Prostate gland (tissue), 2 donors: ENCODE data around the gene MAD1L1. TPM values are rescaled to one million over a fixed set of nuclear protein-coding genes. Genes with fewer than 3 reads are reported as not detected.

Experiments used
- DNase-seq: peaks from one replicate; pipeline ENCODE4 v3.0.0-alpha.2; 2019; ENCODE audit warnings: low spot score
- H3K27ac ChIP-seq, 2 donors: fragments of 200-600 bp; sonication (generic); 2 replicates each; pipeline ENCODE4 v1.5.1; 2017 to 2019
- H3K27me3 ChIP-seq: fragments of 200-600 bp; sonication (generic); replicated peaks from 2 replicates; pipeline ENCODE4 v1.5.1; 2019; ENCODE audit not compliant: insufficient read depth
- H3K36me3 ChIP-seq, 2 donors: fragments of 200-600 bp; sonication (generic); 1 replicate in 1 of 2; 2 replicates in 1 of 2; pipeline versions ENCODE4 v1.5.1 to v1.8.1; 2017 to 2019
- H3K4me1 ChIP-seq: fragments of 200-600 bp; sonication (generic); replicated peaks from 2 replicates; pipeline ENCODE4 v1.5.1; 2019
- H3K4me3 ChIP-seq, 2 donors: fragments of 200-600 bp; sonication (generic); 2 replicates each; pipeline ENCODE4 v1.5.1; 2017 to 2019
- H3K9me3 ChIP-seq: fragments of 200-600 bp; sonication (generic); 2 replicates; pipeline ENCODE4 v1.5.1; 2017
- CTCF ChIP-seq, 4 experiments: fragments of 200-600 bp in 2 of 4; fragments of 450-650 bp in 2 of 4; sonication (generic) in 2 of 4; IDR thresholded peaks; 1 replicate in 3 of 4; 2 replicates in 1 of 4; pipeline ENCODE4 v1.5.1; 2016 to 2019; ENCODE audit warnings: antibody characterized with exemption in 4 of 4, mild to moderate bottlenecking in 2 of 4, moderate library complexity in 2 of 4
- POLR2A ChIP-seq: fragments of 450-650 bp; IDR thresholded peaks from one replicate; pipeline ENCODE4 v1.6.1; 2016; ENCODE audit warnings: antibody characterized with exemption, mild to moderate bottlenecking
- POLR2AphosphoS5 ChIP-seq: sonication (generic); formaldehyde crosslinking; IDR thresholded peaks from one replicate; pipeline ENCODE4 v1.6.1; 2017; ENCODE audit warnings: antibody characterized with exemption
- WGBS: methylation state at CpG from one replicate; pipeline ENCODE4 v1.1.5; 2018; 5-methylcytosine and 5-hydroxymethylcytosine counted together
- intact Hi-C: fragments of 100-400 bp; cut with DNase I; formaldehyde crosslinking; loops from one replicate; pipeline ENCODE4 v1.14.2; 2022
- total RNA-seq, 2 donors: library from RNA; depleted of rRNA; stranded (reverse); fragments of >200 nt; gene quantifications; one replicate each; pipeline ENCODE4 v1.1.0, GENCODE V29; 2016

Gene MAD1L1
- total RNA-seq, 2 donors from 2014 or later: 79.3 to 91.9 TPM

GRCh38 chr7:1894906-1895663, 337.7 kb downstream of the MAD1L1 start:
- Histone ChIP-seq H3K4me1 (no peaks in the 10 kb centered on the region), H3K36me3 (no peaks in the 10 kb centered on the region), H3K9me3 (no peaks in the 10 kb centered on the region), H3K27ac (no peak overlapping the region), H3K4me3 (no peak overlapping the region), H3K27me3 (no peaks in the 10 kb centered on the region)
- no peak for DNase-seq
- 87% methylated on average over 15 of the region's 15 CpGs for WGBS
- TF ChIP-seq POLR2A (no peak), CTCF (IDR thresholded peaks at IDR 0.05) (no peak), POLR2AphosphoS5 (no peak)
- intact Hi-C loops: no loop called here

- DNase-seq: no peak
- intact Hi-C loops: no loop called here
- no peaks in the 10 kb centered on the region for H3K9me3 ChIP-seq
- H3K27ac ChIP-seq: no peak overlapping the region
- no peaks in the 10 kb centered on the region for H3K4me1 ChIP-seq
- H3K27me3 ChIP-seq: no peaks in the 10 kb centered on the region
- H3K36me3 ChIP-seq: no peaks in the 10 kb centered on the region
- WGBS: 87% methylated on average over 9 of the region's 9 CpGs
- no peak overlapping the region for H3K4me3 ChIP-seq
- TF ChIP-seq POLR2AphosphoS5: no peak
- no peak for TF ChIP-seq CTCF (IDR thresholded peaks at IDR 0.05)
- no peak for TF ChIP-seq POLR2A
Observed at GRCh38 chr7:1894313-1894900, 338.3 kb downstream of the MAD1L1 start.

GRCh38 chr7:1893451-1893850, 339.3 kb downstream of the MAD1L1 start:
- Histone ChIP-seq H3K9me3 (no peaks in the 10 kb centered on the region), H3K27me3 (no peaks in the 10 kb centered on the region), H3K4me1 (no peaks in the 10 kb centered on the region), H3K4me3 (no peak overlapping the region), H3K36me3 (no peaks in the 10 kb centered on the region), H3K27ac (no peak overlapping the region)
- WGBS: 86% methylated on average over 5 of the region's 5 CpGs
- TF ChIP-seq CTCF (IDR thresholded peaks at IDR 0.05) (no peak), POLR2A (no peak), POLR2AphosphoS5 (no peak)
- intact Hi-C loops: no loop called here
- no peak for DNase-seq

- H3K27ac ChIP-seq: no peak overlapping the region
- H3K4me3 ChIP-seq: no peak overlapping the region
- H3K36me3 ChIP-seq: no peaks in the 10 kb centered on the region
- H3K27me3 ChIP-seq: no peaks in the 10 kb centered on the region
- no peaks in the 10 kb centered on the region for H3K9me3 ChIP-seq
- H3K4me1 ChIP-seq: no peaks in the 10 kb centered on the region
- TF ChIP-seq CTCF (IDR thresholded peaks at IDR 0.05) (no peak), POLR2AphosphoS5 (no peak), POLR2A (no peak)
- 76% methylated on average over 11 of the region's 11 CpGs for WGBS
- intact Hi-C loops: no loop called here
- DNase-seq: no peak
Observed at GRCh38 chr7:1893036-1893435, 339.7 kb downstream of the MAD1L1 start.
